MCF 10A (cell line): ENCODE measurements around the gene MRPS2. TPM values are rescaled to one million over a fixed set of nuclear protein-coding genes. Genes with fewer than 3 reads are reported as not detected.

ENCODE experiments used
- BruUV-seq: library from RNA; stranded (reverse); fragments of 400-500 nt; replicated peaks from 2 replicates; lab custom pipeline; 2021; lab: Mats Ljungman, UMichigan
- CTCF ChIA-PET: fragments of 300-600 bp; sonication (Branson Sonifier 250); formaldehyde crosslinking; extraction: SDS; loops from one replicate; lab custom pipeline; 2021; ENCODE audit warnings: antibody characterized with exemption, inconsistent platforms; lab: Yijun Ruan, JAX
- POLR2A ChIA-PET: fragments of 300-600, 350-650 bp; sonication (Branson Sonifier 250); formaldehyde crosslinking; extraction: SDS; loops from one replicate; lab custom pipeline; 2020; ENCODE audit warnings: antibody characterized with exemption, inconsistent platforms; lab: Yijun Ruan, JAX
- DNase-seq: peaks from one replicate; pipeline ENCODE4 v3.0.0-alpha.2; 2018; ENCODE audit not compliant: unreplicated experiment
- H3K27ac Mint-ChIP-seq: one replicate; pipeline ENCODE4 v1.8.0; 2022; ENCODE audit warnings: mild to moderate bottlenecking, low read depth, mixed read lengths; ENCODE audit not compliant: unreplicated experiment
- H3K27me3 Mint-ChIP-seq: one replicate; pipeline ENCODE4 v1.8.0; 2022; ENCODE audit warnings: mixed read lengths; ENCODE audit not compliant: insufficient read depth, unreplicated experiment
- H3K36me3 Mint-ChIP-seq: one replicate; pipeline ENCODE4 v1.8.0; 2022; ENCODE audit warnings: mild to moderate bottlenecking, moderate library complexity, mixed read lengths; ENCODE audit not compliant: insufficient read depth, unreplicated experiment
- H3K4me1 Mint-ChIP-seq: one replicate; pipeline ENCODE4 v1.8.0; 2022; ENCODE audit warnings: mixed read lengths; ENCODE audit not compliant: insufficient read depth, unreplicated experiment
- H3K4me3 Mint-ChIP-seq: one replicate; pipeline ENCODE4 v1.8.0; 2022; ENCODE audit warnings: mild to moderate bottlenecking, moderate library complexity, mixed read lengths; ENCODE audit not compliant: unreplicated experiment
- H3K9me3 Mint-ChIP-seq: one replicate; pipeline ENCODE4 v1.8.0; 2022; ENCODE audit warnings: mixed read lengths; ENCODE audit not compliant: unreplicated experiment
- CTCF ChIP-seq: fragments of 200-600 bp; IDR thresholded peaks from one replicate; pipeline ENCODE4 v1.8.0; 2022; ENCODE audit warnings: antibody characterized with exemption, mild to moderate bottlenecking; ENCODE audit not compliant: unreplicated experiment
- intact Hi-C: fragments of 100-400 bp; cut with micrococcal nuclease; formaldehyde crosslinking; loops from 2 replicates; pipeline ENCODE4 v1.14.1; 2022
- total RNA-seq: library from RNA; stranded (reverse); gene quantifications from 2 replicates; pipeline ENCODE4 v1.2.3, GENCODE V29; 2022

MRPS2 gene
- total RNA-seq, 1 experiment from 2014 or later: 45.8 TPM

GRCh38 chr9:135473972-135474543, 26.4 kb upstream of the MRPS2 start:
- Mint-ChIP-seq H3K27ac (no peak overlapping the region), H3K27me3 (no peaks in the 10 kb centered on the region), H3K4me3 (no peak overlapping the region), H3K36me3 (no peaks in the 10 kb centered on the region), H3K4me1 (peaks cover 2% of the 10 kb centered on the region), H3K9me3 (no peaks in the 10 kb centered on the region)
- no peak for TF ChIP-seq CTCF
- intact Hi-C loops: no loop called here
- CTCF ChIA-PET: interaction anchor here (1.2 kb wide), 1 partner anchor 56 kb away, joined by 3 read pairs; no protein-coding TSS in a partner anchor
- POLR2A ChIA-PET: no interaction called here
- BruUV-seq: no TSS peak
- DNase-seq: no peak

GRCh38 chr9:135474915-135475314, 25.6 kb upstream of the MRPS2 start:
- intact Hi-C loops: no loop called here
- POLR2A ChIA-PET: no interaction called here
- DNase-seq: no peak
- peak; percentile 16 for TF ChIP-seq CTCF
- Mint-ChIP-seq H3K4me1 (no peaks in the 10 kb centered on the region), H3K9me3 (no peaks in the 10 kb centered on the region), H3K27ac (no peak overlapping the region), H3K4me3 (no peak overlapping the region), H3K27me3 (no peaks in the 10 kb centered on the region), H3K36me3 (no peaks in the 10 kb centered on the region)
- no TSS peak for BruUV-seq
- CTCF ChIA-PET: interaction anchor here (0.7 kb wide), 1 partner anchor 24 kb away, joined by 7 read pairs; no protein-coding TSS in a partner anchor

DNA sequence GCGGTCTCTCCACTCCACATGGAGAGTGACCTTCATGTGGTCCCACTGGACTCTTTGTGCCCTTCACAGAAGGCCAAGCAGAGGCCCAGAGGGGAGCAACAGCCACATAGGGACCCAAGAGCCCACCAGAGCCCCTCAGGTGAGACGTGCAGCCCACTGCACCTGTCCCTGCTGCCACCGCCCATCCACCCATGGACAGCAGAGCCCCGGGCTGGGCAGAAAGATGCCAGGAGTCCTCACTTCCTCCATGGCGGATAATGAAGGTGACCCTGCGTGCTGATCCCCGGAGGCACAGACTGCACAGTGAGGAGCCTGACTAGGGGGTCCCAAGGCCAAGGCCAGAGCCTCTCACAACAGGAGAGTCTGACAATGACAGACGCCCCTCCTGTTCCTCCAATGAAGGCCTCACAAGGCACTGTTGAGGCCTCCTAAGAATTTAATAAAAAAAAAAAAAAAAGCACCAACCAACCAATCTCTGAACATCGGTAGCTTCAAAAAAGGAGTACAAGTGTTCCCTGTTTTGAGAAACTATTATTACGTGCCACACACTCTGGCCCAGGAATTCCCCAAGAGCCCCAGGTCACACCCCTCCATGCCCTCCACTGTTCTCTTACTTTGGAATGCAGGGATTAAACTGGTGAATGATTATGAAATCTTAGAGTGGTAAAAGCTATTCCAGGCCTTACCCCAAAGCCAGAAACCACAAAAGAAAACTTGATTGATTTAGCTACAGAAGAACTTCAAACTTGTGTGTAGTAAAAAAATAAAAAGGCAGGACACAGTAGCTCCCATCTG, 23.7 kb upstream of the MRPS2 start:
- Mint-ChIP-seq H3K4me3 (no peak overlapping the region), H3K27me3 (no peaks in the 10 kb centered on the region), H3K36me3 (no peaks in the 10 kb centered on the region), H3K27ac (peak overlapping the region; percentile 7), H3K4me1 (no peaks in the 10 kb centered on the region), H3K9me3 (no peaks in the 10 kb centered on the region)
- ChIA-PET POLR2A (interaction anchor here (0.7 to 1.4 kb wide), 3 partner anchors 22 to 995 kb away, joined by 3 read pairs; no protein-coding TSS in a partner anchor), CTCF (interaction anchor here (0.8 to 1.0 kb wide), 2 partner anchors 9 to 53 kb away, joined by 4 to 5 read pairs; no protein-coding TSS in a partner anchor)
- intact Hi-C loops: no loop called here
- peak; percentile 63 for DNase-seq
- TF ChIP-seq CTCF: no peak
- BruUV-seq: no TSS peak

GRCh38 chr9:135478191-135478590, 22.3 kb upstream of the MRPS2 start:
- TSS peak; percentile 53 for BruUV-seq
- H3K4me3 Mint-ChIP-seq: peak overlapping the region; percentile 74
- ChIA-PET CTCF (no interaction called here), POLR2A (interaction anchor here (0.6 to 1.7 kb wide), 6 partner anchors 8 to 1209 kb away, joined by 3 to 6 read pairs (median 3); partner anchors contain the start of gene AGPAT2)
- intact Hi-C loops: no loop called here
- H3K4me1 Mint-ChIP-seq: no peaks in the 10 kb centered on the region
- H3K27ac Mint-ChIP-seq: no peak overlapping the region
- no peaks in the 10 kb centered on the region for H3K27me3 Mint-ChIP-seq
- H3K9me3 Mint-ChIP-seq: no peaks in the 10 kb centered on the region
- DNase-seq: no peak
- no peaks in the 10 kb centered on the region for H3K36me3 Mint-ChIP-seq
- no peak for TF ChIP-seq CTCF
